ENCODE data around the gene PPP1R17.
A peak's percentile ranks its signal among the peaks of the same experiment; 100 is the strongest.

The PPP1R17 gene

DNA sequence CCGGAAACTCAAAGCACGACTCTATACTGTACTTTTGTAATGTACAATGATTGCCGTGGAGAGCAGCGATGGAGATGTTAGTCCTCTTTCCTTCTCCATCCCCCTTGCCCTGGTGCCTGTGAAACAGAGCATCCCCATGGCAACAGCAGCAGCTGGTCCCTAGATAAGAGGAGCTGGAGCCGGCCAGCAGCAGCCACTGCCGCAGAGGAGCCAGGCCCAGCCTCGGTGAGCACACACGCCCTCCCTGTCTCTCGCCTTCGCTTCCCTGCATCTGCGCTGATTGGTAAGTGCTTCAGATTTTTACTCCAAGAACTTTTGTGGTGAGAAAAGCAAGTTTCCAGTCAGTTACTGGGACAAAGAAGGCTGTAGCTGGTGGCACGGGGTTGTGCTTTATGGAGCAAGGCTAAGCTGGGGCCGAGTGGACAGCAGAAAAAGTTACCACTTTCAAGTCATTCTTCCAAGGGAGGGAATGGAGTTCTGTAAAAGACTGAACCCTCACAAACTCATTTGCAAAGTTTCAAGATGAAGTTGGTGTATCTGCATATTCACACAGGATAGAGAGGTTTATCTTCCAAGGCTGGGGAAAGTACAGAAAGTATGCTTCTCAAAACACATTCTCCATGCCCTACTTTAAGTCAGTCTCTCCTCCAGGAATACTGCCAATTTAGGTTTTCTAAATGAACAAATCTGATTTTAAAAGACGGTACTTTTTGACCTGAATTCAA, at the start of gene PPP1R17:
PPP1R17 (plus strand) TSS at position 192 of the 725 bp plus-strand sequence. CDS start 5,227 bp downstream, outside the sequence.
- H3K27ac ChIP-seq: no peak within 1 kb of the TSS
- TF ChIP-seq, protein P1, sequence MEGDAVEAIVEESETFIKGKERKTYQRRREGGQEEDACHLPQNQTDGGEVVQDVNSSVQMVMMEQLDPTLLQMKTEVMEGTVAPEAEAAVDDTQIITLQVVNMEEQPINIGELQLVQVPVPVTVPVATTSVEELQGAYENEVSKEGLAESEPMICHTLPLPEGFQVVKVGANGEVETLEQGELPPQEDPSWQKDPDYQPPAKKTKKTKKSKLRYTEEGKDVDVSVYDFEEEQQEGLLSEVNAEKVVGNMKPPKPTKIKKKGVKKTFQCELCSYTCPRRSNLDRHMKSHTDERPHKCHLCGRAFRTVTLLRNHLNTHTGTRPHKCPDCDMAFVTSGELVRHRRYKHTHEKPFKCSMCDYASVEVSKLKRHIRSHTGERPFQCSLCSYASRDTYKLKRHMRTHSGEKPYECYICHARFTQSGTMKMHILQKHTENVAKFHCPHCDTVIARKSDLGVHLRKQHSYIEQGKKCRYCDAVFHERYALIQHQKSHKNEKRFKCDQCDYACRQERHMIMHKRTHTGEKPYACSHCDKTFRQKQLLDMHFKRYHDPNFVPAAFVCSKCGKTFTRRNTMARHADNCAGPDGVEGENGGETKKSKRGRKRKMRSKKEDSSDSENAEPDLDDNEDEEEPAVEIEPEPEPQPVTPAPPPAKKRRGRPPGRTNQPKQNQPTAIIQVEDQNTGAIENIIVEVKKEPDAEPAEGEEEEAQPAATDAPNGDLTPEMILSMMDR (conservative IDR thresholded peaks at IDR 0.05): no peak

DNA sequence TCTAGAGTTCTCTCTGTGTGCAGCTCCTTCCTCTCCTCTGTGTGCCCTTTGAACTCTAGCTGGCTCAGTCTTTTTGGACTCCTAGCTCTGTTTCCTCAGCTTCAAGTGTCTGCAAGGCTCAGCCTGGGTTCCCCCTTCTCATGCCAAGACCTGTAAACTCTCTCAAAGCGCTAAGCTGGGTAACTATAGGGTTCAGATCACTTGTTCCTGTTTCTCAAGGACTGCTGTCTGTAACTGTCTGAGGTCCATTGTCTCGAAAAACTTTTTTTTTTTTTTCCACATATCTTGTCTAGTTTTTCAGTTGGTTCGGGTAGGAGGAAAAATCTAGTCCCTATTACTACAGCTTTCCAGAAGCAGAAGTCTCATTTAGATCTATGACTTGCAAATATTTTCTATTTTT, 46.6 kb upstream of the PPP1R17 start:
- TF ChIP-seq, protein P1 (conservative IDR thresholded peaks at IDR 0.05): no peak
- no peak overlapping the region for H3K27ac ChIP-seq

DNA sequence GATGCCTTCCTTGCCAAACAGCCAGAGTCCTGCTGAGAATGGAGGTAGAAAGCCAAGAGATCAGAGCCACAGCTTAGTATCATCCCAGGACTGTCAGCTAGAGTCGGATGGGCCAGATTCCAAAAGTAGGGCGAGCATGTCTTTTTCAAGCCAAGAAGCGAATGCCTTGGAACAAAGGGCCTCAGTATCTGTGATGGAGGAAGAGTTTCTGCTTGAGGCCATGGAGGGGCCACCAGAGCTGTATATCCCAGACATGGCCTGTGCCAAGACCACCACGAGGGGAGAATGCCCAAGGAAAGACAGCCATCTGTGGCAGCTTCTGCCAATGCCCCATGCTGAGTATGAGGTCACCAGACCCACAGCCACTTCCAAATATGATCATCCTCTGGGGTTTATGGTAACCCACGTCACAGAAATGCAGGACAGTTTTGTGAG, 44.3 kb upstream of the PPP1R17 start:
- TF ChIP-seq, protein P1 (conservative IDR thresholded peaks at IDR 0.05): no peak
- no peak overlapping the region for H3K27ac ChIP-seq

DNA sequence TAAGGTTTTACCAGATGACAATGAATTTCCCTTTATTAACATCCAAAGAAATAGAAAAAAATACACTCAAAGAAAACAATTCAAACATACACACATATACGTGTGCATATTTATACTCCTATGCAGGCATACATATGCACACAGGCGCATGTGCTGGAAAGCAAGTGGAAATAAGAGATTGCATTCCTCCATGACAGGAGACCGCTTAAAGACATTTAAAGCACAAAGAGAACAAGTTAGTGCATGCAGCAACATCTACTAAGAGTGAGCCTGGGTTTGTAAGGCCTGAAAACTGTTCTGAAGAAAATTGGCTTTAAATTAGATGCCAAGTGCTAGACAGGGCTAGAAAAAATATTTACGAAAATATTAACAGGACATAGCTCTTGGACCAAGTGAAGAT, 40.1 kb upstream of the PPP1R17 start:
- H3K27ac ChIP-seq: no peak overlapping the region
- TF ChIP-seq, protein P1 (conservative IDR thresholded peaks at IDR 0.05): no peak

DNA sequence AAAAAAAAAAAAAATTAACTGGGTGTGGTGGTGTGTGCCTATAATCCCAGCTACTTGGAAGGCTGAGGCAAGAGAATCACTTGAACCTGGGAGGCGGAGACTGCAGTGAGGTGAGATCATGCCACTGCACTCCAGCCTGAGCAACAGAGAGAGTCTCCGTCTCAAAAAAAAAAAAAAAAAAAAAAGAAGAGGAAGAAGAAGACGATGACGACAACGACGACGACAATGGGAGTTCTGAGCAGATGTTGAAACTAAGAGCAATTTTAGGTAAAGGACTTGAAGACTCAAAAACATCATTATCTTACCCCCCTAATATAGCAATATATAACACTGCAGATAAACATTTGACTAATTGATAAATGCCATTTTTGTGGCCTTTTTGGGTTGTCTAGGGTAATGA, 39.5 kb upstream of the PPP1R17 start:
- H3K27ac ChIP-seq: no peak overlapping the region
- TF ChIP-seq, protein P1 (conservative IDR thresholded peaks at IDR 0.05): no peak

DNA sequence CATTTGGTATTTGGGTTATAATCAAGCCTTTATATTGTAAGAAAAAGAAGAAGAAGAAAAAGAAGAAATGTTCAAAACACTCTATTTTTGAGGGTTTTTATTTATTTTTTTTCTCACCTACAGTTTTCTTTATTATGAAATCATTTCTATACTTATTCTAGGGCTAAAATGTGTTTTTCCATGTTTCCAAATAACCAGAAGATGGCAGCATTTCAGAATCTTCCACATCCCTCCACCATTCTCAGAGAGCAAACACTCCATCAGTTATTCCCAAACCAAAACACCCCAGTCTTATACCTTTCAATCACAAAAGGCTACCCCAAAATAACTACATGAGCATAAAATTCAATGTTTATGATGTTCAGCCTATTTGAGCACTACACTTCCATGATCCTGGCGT, 38.7 kb upstream of the PPP1R17 start:
- TF ChIP-seq, protein P1 (conservative IDR thresholded peaks at IDR 0.05): peak; percentile 44
- H3K27ac ChIP-seq: no peak overlapping the region

DNA sequence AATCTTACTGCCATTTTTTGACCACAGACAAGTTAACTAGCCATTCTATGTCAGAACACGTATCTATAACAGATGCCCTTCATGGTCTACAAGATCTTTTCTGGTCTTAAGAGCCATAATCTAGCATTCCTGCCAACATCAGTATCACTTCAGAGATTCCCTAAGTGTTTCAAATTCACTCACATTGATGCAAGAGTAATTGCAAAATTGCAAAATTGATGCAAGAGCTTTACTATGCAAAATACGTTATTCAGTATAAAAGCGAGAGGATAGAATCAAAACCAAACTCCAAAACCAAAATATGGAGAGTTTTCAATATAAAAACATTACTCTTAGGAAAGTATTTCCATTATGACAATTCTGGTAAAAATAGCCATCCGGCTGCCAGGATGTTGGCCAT, 38.1 kb upstream of the PPP1R17 start:
- no peak overlapping the region for H3K27ac ChIP-seq
- TF ChIP-seq, protein P1 (conservative IDR thresholded peaks at IDR 0.05): no peak

All from VCaP (cell line).